ENCODE measurements around the gene MAMLD1. TPM values are rescaled to one million over a fixed set of nuclear protein-coding genes. Genes with fewer than 3 reads are reported as not detected.

Gene MAMLD1
- total and polyA plus RNA-seq, 2 donors (not counting 3 experiments of a cell fraction or from before 2014, with no cell fraction given): 2.5 to 5.6 TPM

DNA sequence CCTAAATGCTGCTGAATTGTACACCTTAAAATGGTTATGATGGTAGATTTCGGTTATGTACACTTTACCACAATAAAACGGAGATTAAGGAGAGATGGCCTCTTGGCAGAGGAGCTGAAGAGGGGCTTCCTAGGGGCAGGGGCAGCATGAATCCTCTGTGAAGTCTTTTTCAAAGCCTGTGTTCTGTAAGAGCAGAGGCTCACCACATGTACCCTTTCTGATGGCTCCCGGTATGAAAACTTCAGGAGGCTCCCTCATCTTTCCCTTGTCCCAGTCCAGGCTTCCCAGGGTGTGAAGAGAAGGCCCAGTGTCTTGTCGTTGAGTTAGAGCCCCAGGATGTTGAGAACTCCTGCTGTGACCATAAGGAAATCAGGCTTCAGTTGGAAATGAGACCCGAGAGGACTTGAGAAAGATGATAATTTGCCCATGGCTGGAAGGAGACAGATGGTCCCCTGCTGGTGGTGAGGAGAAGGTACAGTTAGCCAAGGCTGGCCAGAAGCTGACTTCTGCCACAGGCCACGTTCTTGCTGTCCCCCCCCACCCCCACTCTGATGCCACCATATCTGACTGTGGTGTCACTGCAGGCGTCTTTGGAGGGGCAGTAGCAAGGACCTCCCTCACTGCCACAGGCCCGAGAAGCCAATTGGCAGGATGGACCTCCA lies 173.5 kb downstream of the MAMLD1 start:
- Histone ChIP-seq H3K4me1 (ENCODE audit: control insufficient read depth, extremely low read depth, insufficient read depth, low read length) (no peaks in the 10 kb centered on the region), H3K9ac (replicated peaks; ENCODE audit: extremely low read depth, insufficient read depth, low read length) (no peak overlapping the region), H3K4me3 (replicated peaks in 1 of 3; ENCODE audit: insufficient read depth in 1 of 3, low read depth in 1 of 3, low read length in 3 of 3) (no peak overlapping the region), H3K9me3 (replicated peaks; ENCODE audit: control insufficient read depth, insufficient read depth, low read length) (no peaks in the 10 kb centered on the region), H3K27ac (ENCODE audit: insufficient read depth, low read depth, low read length) (no peak overlapping the region), H3K4me2 (ENCODE audit: insufficient read depth, low read length) (no peak overlapping the region), H3K9me1 (replicated peaks; ENCODE audit: control insufficient read depth, extremely low read depth, insufficient read depth, low read length) (no peaks in the 10 kb centered on the region), H3K36me3 (ENCODE audit: control insufficient read depth in 2 of 2, extremely low read depth in 1 of 2, insufficient read depth in 2 of 2, low read length in 2 of 2) (no peaks in the 10 kb centered on the region), H3K79me2 (ENCODE audit: control insufficient read depth, insufficient read depth, low read length) (no peaks in the 10 kb centered on the region), H3K27me3 (ENCODE audit: control insufficient read depth in 2 of 2, insufficient read depth in 2 of 2, low read length in 2 of 2) (peaks cover 0 to 3% of the 10 kb centered on the region in 2 experiments), H4K20me1 (replicated peaks; ENCODE audit: control insufficient read depth, extremely low read depth, insufficient read depth, low read length) (no peaks in the 10 kb centered on the region), H2AFZ (ENCODE audit: low read depth, low read length) (no peak overlapping the region)
- BruUV-seq (replicated peaks): no TSS peak
- CTCF ChIA-PET: interaction anchor here (0.7 to 0.9 kb wide), 2 partner anchors 9 to 573 kb away, joined by 3 read pairs; no protein-coding TSS in a partner anchor
- DNase-seq (ENCODE audit: low read depth, low spot score): no peak
- TF ChIP-seq, protein P1, sequence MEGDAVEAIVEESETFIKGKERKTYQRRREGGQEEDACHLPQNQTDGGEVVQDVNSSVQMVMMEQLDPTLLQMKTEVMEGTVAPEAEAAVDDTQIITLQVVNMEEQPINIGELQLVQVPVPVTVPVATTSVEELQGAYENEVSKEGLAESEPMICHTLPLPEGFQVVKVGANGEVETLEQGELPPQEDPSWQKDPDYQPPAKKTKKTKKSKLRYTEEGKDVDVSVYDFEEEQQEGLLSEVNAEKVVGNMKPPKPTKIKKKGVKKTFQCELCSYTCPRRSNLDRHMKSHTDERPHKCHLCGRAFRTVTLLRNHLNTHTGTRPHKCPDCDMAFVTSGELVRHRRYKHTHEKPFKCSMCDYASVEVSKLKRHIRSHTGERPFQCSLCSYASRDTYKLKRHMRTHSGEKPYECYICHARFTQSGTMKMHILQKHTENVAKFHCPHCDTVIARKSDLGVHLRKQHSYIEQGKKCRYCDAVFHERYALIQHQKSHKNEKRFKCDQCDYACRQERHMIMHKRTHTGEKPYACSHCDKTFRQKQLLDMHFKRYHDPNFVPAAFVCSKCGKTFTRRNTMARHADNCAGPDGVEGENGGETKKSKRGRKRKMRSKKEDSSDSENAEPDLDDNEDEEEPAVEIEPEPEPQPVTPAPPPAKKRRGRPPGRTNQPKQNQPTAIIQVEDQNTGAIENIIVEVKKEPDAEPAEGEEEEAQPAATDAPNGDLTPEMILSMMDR (IDR thresholded peaks at IDR 0.05; ENCODE audit: extremely low read depth in 1 of 2, insufficient read depth in 1 of 2, low read depth in 1 of 2, low read length in 2 of 2): peak in 1 of 2 donors; percentile 36
- TF ChIP-seq, protein P2, sequence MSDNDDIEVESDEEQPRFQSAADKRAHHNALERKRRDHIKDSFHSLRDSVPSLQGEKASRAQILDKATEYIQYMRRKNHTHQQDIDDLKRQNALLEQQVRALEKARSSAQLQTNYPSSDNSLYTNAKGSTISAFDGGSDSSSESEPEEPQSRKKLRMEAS (IDR thresholded peaks at IDR 0.05; ENCODE audit: insufficient read depth, insufficient read length): no peak
- no peak for TF ChIP-seq JUN (IDR thresholded peaks at IDR 0.05; ENCODE audit: borderline replicate concordance, insufficient read depth, insufficient read length, low read depth)
- intact Hi-C loops (cut with micrococcal nuclease) (no loop called here), dilution Hi-C loops (cut with MboI; ENCODE audit: extremely low pct_ligation_motif_present, low sequenced_read_pairs) (no loop called here)
- POLR2A ChIA-PET: no interaction called here
- FAIRE-seq: peak; percentile 62

GRCh38 chrX:150537851-150538250 lies 174.7 kb downstream of the MAMLD1 start:
- DNase-seq (ENCODE audit: low read depth, low spot score) (no peak), FAIRE-seq (no peak)
- Histone ChIP-seq H3K36me3 (ENCODE audit: control insufficient read depth in 2 of 2, extremely low read depth in 1 of 2, insufficient read depth in 2 of 2, low read length in 2 of 2) (no peaks in the 10 kb centered on the region), H3K4me3 (replicated peaks in 1 of 3; ENCODE audit: insufficient read depth in 1 of 3, low read depth in 1 of 3, low read length in 3 of 3) (no peak overlapping the region), H2AFZ (ENCODE audit: low read depth, low read length) (no peak overlapping the region), H3K79me2 (ENCODE audit: control insufficient read depth, insufficient read depth, low read length) (no peaks in the 10 kb centered on the region), H4K20me1 (replicated peaks; ENCODE audit: control insufficient read depth, extremely low read depth, insufficient read depth, low read length) (no peaks in the 10 kb centered on the region), H3K4me1 (ENCODE audit: control insufficient read depth, extremely low read depth, insufficient read depth, low read length) (no peaks in the 10 kb centered on the region), H3K4me2 (ENCODE audit: insufficient read depth, low read length) (no peak overlapping the region), H3K9me1 (replicated peaks; ENCODE audit: control insufficient read depth, extremely low read depth, insufficient read depth, low read length) (no peaks in the 10 kb centered on the region), H3K9ac (replicated peaks; ENCODE audit: extremely low read depth, insufficient read depth, low read length) (no peak overlapping the region), H3K27ac (ENCODE audit: insufficient read depth, low read depth, low read length) (no peak overlapping the region), H3K9me3 (replicated peaks; ENCODE audit: control insufficient read depth, insufficient read depth, low read length) (no peaks in the 10 kb centered on the region), H3K27me3 (ENCODE audit: control insufficient read depth in 2 of 2, insufficient read depth in 2 of 2, low read length in 2 of 2) (peaks cover 0 to 3% of the 10 kb centered on the region in 2 experiments)
- ChIA-PET CTCF (no interaction called here), POLR2A (no interaction called here)
- no peak for TF ChIP-seq POLR2A (IDR thresholded peaks at IDR 0.05; ENCODE audit: low read depth, low read length)
- TF ChIP-seq, protein P2 (IDR thresholded peaks at IDR 0.05; ENCODE audit: insufficient read depth, insufficient read length): no peak
- BruUV-seq (replicated peaks): no TSS peak
- dilution Hi-C loops (cut with MboI; ENCODE audit: extremely low pct_ligation_motif_present, low sequenced_read_pairs) (no loop called here), intact Hi-C loops (cut with micrococcal nuclease) (no loop called here)

Measured in endothelial cell of umbilical vein (primary cell).